T-helper 1 cell (primary cell): ENCODE results near the gene ADH1A.
"Not testable (repeated sequence)": the region's sequence is repeated elsewhere in the genome, so short reads cannot be mapped to it uniquely, and the experiment has no call there.

Source experiments
- DNase-seq, 5 donors: peaks; one replicate each; pipeline ENCODE4 v3.0.0-alpha.2; 2012 to 2020
- total RNA-seq, 4 donors: gene quantifications; one replicate each; lab custom pipeline; 2026; lab: John Stamatoyannopoulos, UW

Gene ADH1A
- 0 reads per million in 4 donors for total RNA-seq

- no peak for DNase-seq
Measured at GRCh38 chr4:99290848-99291786, at the start of gene ADH1A. TSS of gene ADH1A (minus strand) at chr4:99290985. CDS start at chr4:99290914, 71 bp downstream.

GRCh38 chr4:99339172-99339571 is 48.4 kb upstream of the ADH1A start:
- no peak for DNase-seq

GRCh38 chr4:99336553-99336952 is 45.8 kb upstream of the ADH1A start:
- no peak for DNase-seq

- DNase-seq: no peak
Measured at GRCh38 chr4:99334880-99335279, 44.1 kb upstream of the ADH1A start.

GRCh38 chr4:99330648-99331047 is 39.9 kb upstream of the ADH1A start:
- DNase-seq: no peak

GRCh38 chr4:99329876-99330275 is 39.1 kb upstream of the ADH1A start:
- DNase-seq: no peak

- DNase-seq: no peak
Measured at GRCh38 chr4:99324979-99325378, 34.2 kb upstream of the ADH1A start.

- no peak for DNase-seq
Measured at GRCh38 chr4:99324361-99324760, 33.6 kb upstream of the ADH1A start.

- DNase-seq: no peak
Measured at GRCh38 chr4:99323756-99324155, 33.0 kb upstream of the ADH1A start.

GRCh38 chr4:99321241-99322191 is 30.7 kb upstream of the ADH1A start, which contains the start of gene ADH1B:
TSS of gene ADH1B (minus strand) at chr4:99321401. CDS start at chr4:99321331, 70 bp downstream.
- DNase-seq: no peak

- not testable (repeated sequence) for DNase-seq
Measured at GRCh38 chr4:99317811-99318210, 27.0 kb upstream of the ADH1A start.

- DNase-seq: no peak
Measured at GRCh38 chr4:99317354-99317753, 26.6 kb upstream of the ADH1A start.

GRCh38 chr4:99315839-99316238 is 25.1 kb upstream of the ADH1A start:
- no peak for DNase-seq

GRCh38 chr4:99314211-99314610 is 23.4 kb upstream of the ADH1A start:
- DNase-seq: no peak

- no peak for DNase-seq
Measured at GRCh38 chr4:99310389-99310788, 19.6 kb upstream of the ADH1A start.

GRCh38 chr4:99305638-99306400 is 15.0 kb upstream of the ADH1A start:
- no peak for DNase-seq

GRCh38 chr4:99301376-99302164 is 10.8 kb upstream of the ADH1A start:
- DNase-seq: no peak

- no peak for DNase-seq
Measured at GRCh38 chr4:99300934-99301333, 10.1 kb upstream of the ADH1A start.

- DNase-seq: no peak
Measured at GRCh38 chr4:99293357-99293756, 2.6 kb upstream of the ADH1A start.

GRCh38 chr4:99285387-99285786 is 5.4 kb downstream of the ADH1A start:
- no peak for DNase-seq

GRCh38 chr4:99282731-99283130 is 8.1 kb downstream of the ADH1A start:
- no peak for DNase-seq

GRCh38 chr4:99281261-99281660 is 9.5 kb downstream of the ADH1A start:
- DNase-seq: no peak
